Measurements from ENCODE around the gene EMB. TPM values are rescaled to one million over a fixed set of nuclear protein-coding genes. Genes with fewer than 3 reads are reported as not detected.

The EMB gene
- total and polyA plus RNA-seq, 2 experiments from 2014 or later: 24.6 to 40.0 TPM

GRCh38 chr5:50441493-50441955 is 436 bp upstream of the EMB start:
- peak overlapping the region; percentile 95 for H3K27ac Mint-ChIP-seq
- Histone ChIP-seq H3K4me2 (peak overlapping the region; percentile 78), H3K4me1 (ENCODE audit: insufficient read depth) (peaks cover 3% of the 10 kb centered on the region; the same call in 1 of the 2 replicates), H4K20me1 (replicated peaks; ENCODE audit: insufficient read depth) (no peaks in the 10 kb centered on the region), H3K27ac (ENCODE audit: low read depth) (peak overlapping the region; percentile 67), H3F3A (replicated peaks; ENCODE audit: low read depth) (no peaks in the 10 kb centered on the region), H3K9me2 (ENCODE audit: insufficient read depth) (peaks cover 3% of the 10 kb centered on the region; the same call in 1 of the 2 replicates), H3K27me3 (ENCODE audit: insufficient read depth) (no peaks in the 10 kb centered on the region), H2AFZ (peak overlapping the region; percentile 60), H3K36me3 (ENCODE audit: insufficient read depth) (no peaks in the 10 kb centered on the region), H3K4me3 (peak overlapping the region; percentile 85), H3K79me2 (replicated peaks; ENCODE audit: insufficient read depth) (peaks cover 4% of the 10 kb centered on the region)
- H3K4me3 Mint-ChIP-seq: peak overlapping the region; percentile 85
- H3K27me3 Mint-ChIP-seq (ENCODE audit: insufficient read depth, low read depth, poor library complexity): peaks cover 6% of the 10 kb centered on the region
- DNase-seq (ENCODE audit: low spot score) (no peak), ATAC-seq (no peak)
- 0 out of 2 replicates have a peak, but pooled peaks have one; percentile 1 for TF ChIP-seq POLR2AphosphoS5 (IDR thresholded peaks at IDR 0.05; ENCODE audit: low read depth)
- TF ChIP-seq JUNB (IDR thresholded peaks at IDR 0.05; ENCODE audit: unreplicated experiment): no peak
- H3K9me3 Mint-ChIP-seq: 0 out of 3 replicates have a peak, but pooled peaks cover 5% of the 10 kb centered on the region
- H3K36me3 Mint-ChIP-seq (ENCODE audit: low read depth): no peaks in the 10 kb centered on the region
- peaks cover 17% of the 10 kb centered on the region; the same call in 2 of the 3 replicates for H3K4me1 Mint-ChIP-seq

- no peak for DNase-seq (ENCODE audit: low spot score)
- Mint-ChIP-seq H3K4me3 (no peak overlapping the region), H3K27me3 (ENCODE audit: insufficient read depth, low read depth, poor library complexity) (peaks cover 6% of the 10 kb centered on the region), H3K4me1 (peaks cover 17% of the 10 kb centered on the region; the same call in 2 of the 3 replicates), H3K36me3 (ENCODE audit: low read depth) (no peaks in the 10 kb centered on the region), H3K27ac (no peak overlapping the region), H3K9me3 (0 out of 3 replicates have a peak, but pooled peaks cover 5% of the 10 kb centered on the region)
- no peak overlapping the region for H3K4me3 ChIP-seq
- no peak overlapping the region for H3K27ac ChIP-seq (ENCODE audit: low read depth)
- no peaks in the 10 kb centered on the region for H3K27me3 ChIP-seq (ENCODE audit: insufficient read depth)
- H3K4me2 ChIP-seq: no peak overlapping the region
- H3K36me3 ChIP-seq (ENCODE audit: insufficient read depth): no peaks in the 10 kb centered on the region
- no peaks in the 10 kb centered on the region for H4K20me1 ChIP-seq (replicated peaks; ENCODE audit: insufficient read depth)
- no peaks in the 10 kb centered on the region for H3K9me2 ChIP-seq (ENCODE audit: insufficient read depth)
- peaks cover 3% of the 10 kb centered on the region; the same call in 1 of the 2 replicates for H3K4me1 ChIP-seq (ENCODE audit: insufficient read depth)
- no peaks in the 10 kb centered on the region for H3F3A ChIP-seq (replicated peaks; ENCODE audit: low read depth)
- peaks cover 10% of the 10 kb centered on the region for H3K79me2 ChIP-seq (replicated peaks; ENCODE audit: insufficient read depth)
- no peak overlapping the region for H2AFZ ChIP-seq
- ATAC-seq: no peak
- no peak for TF ChIP-seq JUNB (IDR thresholded peaks at IDR 0.05; ENCODE audit: unreplicated experiment)
- TF ChIP-seq REST (IDR thresholded peaks at IDR 0.05; ENCODE audit: unreplicated experiment): no peak
- TF ChIP-seq ZNF114 (CRISPR knock-in tag; IDR thresholded peaks at IDR 0.05): no peak
- TF ChIP-seq CTCF (conservative IDR thresholded peaks at IDR 0.05; ENCODE audit: low read depth in 2 of 2): no peak
- no peak for TF ChIP-seq ZNF462 (CRISPR knock-in tag; IDR thresholded peaks at IDR 0.05)
- no peak for TF ChIP-seq EZH2phosphoT487 (IDR thresholded peaks at IDR 0.05; ENCODE audit: unreplicated experiment)
- no peak for TF ChIP-seq ZNF331 (CRISPR knock-in tag; IDR thresholded peaks at IDR 0.05; ENCODE audit: low read depth)
- TF ChIP-seq NANOG (IDR thresholded peaks at IDR 0.05; ENCODE audit: borderline replicate concordance): no peak
- TF ChIP-seq POLR2AphosphoS5 (IDR thresholded peaks at IDR 0.05; ENCODE audit: low read depth): no peak
- TF ChIP-seq STAT1 (IDR thresholded peaks at IDR 0.05; ENCODE audit: unreplicated experiment): no peak
These were observed 1.9 kb downstream of the EMB start for GRCh38 chr5:50439221-50439620.
